CD4-positive, alpha-beta T cell (primary cell): Measurements from ENCODE around the gene GOLPH3. TPM values are rescaled to one million over a fixed set of nuclear protein-coding genes. Genes with fewer than 3 reads are reported as not detected.
"Not testable (repeated sequence)": the region's sequence is repeated elsewhere in the genome, so short reads cannot be mapped to it uniquely, and the experiment has no call there.

ENCODE experiments used
- ATAC-seq: fragments of 200-7000 bp; cut with Tn5 transposase; one replicate; pipeline ENCODE4 v1.10.0; 2022; ENCODE audit warnings: mild to moderate bottlenecking; ENCODE audit not compliant: poor library complexity
- CTCF ChIA-PET: fragments of 350-600 bp; sonication (Branson Sonifier 250); formaldehyde crosslinking; loops from one replicate; lab custom pipeline; 2021; ENCODE audit warnings: antibody characterized with exemption, inconsistent platforms; lab: Charles Lee
- POLR2A ChIA-PET: fragments of 350-600 bp; sonication (Branson Sonifier 250); formaldehyde crosslinking; loops from one replicate; lab custom pipeline; 2021; ENCODE audit warnings: antibody characterized with exemption, inconsistent platforms; lab: Charles Lee
- DNase-seq, 14 experiments: peaks; one replicate each; pipeline ENCODE4 v3.0.0-alpha.2; 2013 to 2020; ENCODE audit warnings: mixed read lengths in 2 of 14
- H3K27ac ChIP-seq, 2 donors: one replicate each; pipeline versions ENCODE4 v1.5.1 to v1.7.0; 2013; ENCODE audit warnings: low read length in 2 of 2, low read depth in 1 of 2, mild to moderate bottlenecking in 1 of 2
- H3K27me3 ChIP-seq, 2 experiments: 1 replicate in 1 of 2; 2 replicates in 1 of 2; pipeline versions ENCODE4 v1.6.1 to v1.7.0; 2013; ENCODE audit warnings: low read length in 2 of 2, control low read depth in 1 of 2, mild to moderate bottlenecking in 1 of 2, moderate library complexity in 1 of 2; ENCODE audit not compliant: insufficient read depth in 2 of 2, control insufficient read depth in 1 of 2
- H3K36me3 ChIP-seq: one replicate; pipeline ENCODE4 v1.6.1; 2013; ENCODE audit warnings: low read length, control low read depth; ENCODE audit not compliant: insufficient read depth
- H3K4me1 ChIP-seq: one replicate; pipeline ENCODE4 v1.6.1; 2013; ENCODE audit warnings: low read length, control low read depth; ENCODE audit not compliant: insufficient read depth
- H3K4me3 ChIP-seq: one replicate; pipeline ENCODE4 v1.5.1; 2013; ENCODE audit warnings: mild to moderate bottlenecking, low read length, moderate library complexity
- H3K9me3 ChIP-seq, 2 experiments: 1 replicate in 1 of 2; 2 replicates in 1 of 2; pipeline versions ENCODE4 v1.6.1 to v1.7.0; 2013; ENCODE audit warnings: low read length in 2 of 2, mild to moderate bottlenecking in 2 of 2, control low read depth in 1 of 2, moderate library complexity in 1 of 2; ENCODE audit not compliant: control insufficient read depth in 1 of 2, insufficient read depth in 1 of 2
- H3K27ac Mint-ChIP-seq: one replicate; pipeline ENCODE4 v1.8.0; 2020; ENCODE audit warnings: mixed read lengths
- H3K27me3 Mint-ChIP-seq: one replicate; pipeline ENCODE4 v1.8.0; 2021; ENCODE audit warnings: mixed read lengths
- H3K36me3 Mint-ChIP-seq: one replicate; pipeline ENCODE4 v1.8.0; 2021; ENCODE audit warnings: low read depth, mixed read lengths
- H3K4me1 Mint-ChIP-seq: one replicate; pipeline ENCODE4 v1.8.0; 2021; ENCODE audit warnings: low read depth, mixed read lengths
- H3K4me3 Mint-ChIP-seq: one replicate; pipeline ENCODE4 v1.8.0; 2020; ENCODE audit warnings: mild to moderate bottlenecking, mixed read lengths
- H3K9me3 Mint-ChIP-seq: one replicate; pipeline ENCODE4 v1.8.0; 2020; ENCODE audit warnings: mixed read lengths
- CTCF ChIP-seq: fragments of 200-600 bp; IDR thresholded peaks from one replicate; pipeline ENCODE4 v1.8.0; 2022; ENCODE audit warnings: antibody characterized with exemption, mild to moderate bottlenecking
- intact Hi-C, 2 experiments: fragments of 100-400 bp; cut with DNase I in 1 of 2; cut with micrococcal nuclease in 1 of 2; formaldehyde crosslinking; loops; one replicate each; pipeline versions ENCODE4 v1.15.1 to v1.9.0; 2023 to 2025; cut with DNase I, micrococcal nuclease
- total RNA-seq, 174 experiments: library from RNA in 2 of 174; stranded (reverse) in 2 of 174; gene quantifications; one replicate each; pipeline ENCODE4 v1.2.3 and lab custom pipeline; 2021 to 2026

Gene GOLPH3
- total RNA-seq, 2 experiments from 2014 or later = 52.0 to 55.4 TPM

GRCh38 chr5:32126691-32127090, 47.4 kb downstream of the GOLPH3 start:
- DNase-seq (no peak), ATAC-seq (no peak)
- Histone ChIP-seq H3K27me3 (no peaks in the 10 kb centered on the region), H3K9me3 (no peaks in the 10 kb centered on the region), H3K27ac (no peak overlapping the region), H3K36me3 (peaks cover 43% of the 10 kb centered on the region), H3K4me3 (no peak overlapping the region), H3K4me1 (no peaks in the 10 kb centered on the region)
- H3K4me3 Mint-ChIP-seq = no peak overlapping the region
- H3K27me3 Mint-ChIP-seq = no peaks in the 10 kb centered on the region
- POLR2A ChIA-PET = no interaction called here
- CTCF ChIA-PET = no interaction called here
- peaks cover 59% of the 10 kb centered on the region for H3K4me1 Mint-ChIP-seq
- H3K27ac Mint-ChIP-seq = no peak overlapping the region
- H3K9me3 Mint-ChIP-seq = no peaks in the 10 kb centered on the region
- no peak for TF ChIP-seq CTCF
- intact Hi-C loops = no loop called here
- H3K36me3 Mint-ChIP-seq = peaks cover 93% of the 10 kb centered on the region

DNA sequence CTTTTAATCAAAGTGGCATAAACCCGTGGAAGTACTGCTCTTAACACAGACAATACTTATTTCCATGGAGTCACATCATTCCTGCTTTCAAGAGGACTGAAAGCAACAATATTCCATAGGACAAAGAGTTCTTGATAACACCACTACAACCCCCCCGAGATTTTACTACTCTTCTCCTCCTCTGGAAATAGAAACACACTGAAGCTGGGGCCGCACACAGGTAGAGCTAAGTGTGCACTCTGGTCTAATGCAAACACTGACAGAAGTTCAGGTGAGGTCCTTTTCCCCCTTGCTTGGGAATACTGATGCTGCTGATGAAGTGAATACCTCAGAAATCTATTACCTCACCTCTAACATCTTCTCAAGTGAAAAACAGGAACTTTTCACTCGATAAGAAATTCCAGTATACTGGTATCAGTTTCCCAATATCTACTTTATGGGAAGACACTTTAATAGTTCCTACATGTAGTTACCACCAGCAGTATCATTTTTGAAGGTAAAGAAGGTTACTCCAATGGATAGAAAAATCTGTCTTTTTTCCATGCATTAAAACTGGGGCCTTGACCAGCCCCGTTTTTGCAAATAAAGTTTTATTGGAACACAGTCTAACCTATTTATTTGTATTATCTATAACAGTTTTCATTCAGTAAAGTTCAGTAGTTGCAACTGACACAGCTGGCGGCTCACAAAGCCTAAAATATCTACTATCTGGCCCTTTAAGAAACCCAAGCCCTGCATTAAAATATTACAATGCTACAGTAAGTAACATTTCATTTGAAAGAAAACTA, 50.0 kb downstream of the GOLPH3 start:
- H3K4me1 Mint-ChIP-seq = peaks cover 41% of the 10 kb centered on the region
- intact Hi-C loops = no loop called here
- no peak for TF ChIP-seq CTCF
- no peak for DNase-seq
- H3K27ac Mint-ChIP-seq = peak overlapping the region; percentile 55
- H3K27ac ChIP-seq = no peak overlapping the region
- ChIA-PET CTCF (no interaction called here), POLR2A (interaction anchor here (0.8 kb wide), 1 partner anchor 50 kb away, joined by 3 read pairs; the partner anchor contains the start of gene GOLPH3)
- no peaks in the 10 kb centered on the region for H3K4me1 ChIP-seq
- no peaks in the 10 kb centered on the region for H3K9me3 Mint-ChIP-seq
- ATAC-seq = no peak
- H3K4me3 Mint-ChIP-seq = no peak overlapping the region
- no peaks in the 10 kb centered on the region for H3K9me3 ChIP-seq
- no peaks in the 10 kb centered on the region for H3K27me3 ChIP-seq
- peaks cover 62% of the 10 kb centered on the region for H3K36me3 ChIP-seq
- H3K4me3 ChIP-seq = no peak overlapping the region
- no peaks in the 10 kb centered on the region for H3K27me3 Mint-ChIP-seq
- peaks cover 91% of the 10 kb centered on the region for H3K36me3 Mint-ChIP-seq

DNA sequence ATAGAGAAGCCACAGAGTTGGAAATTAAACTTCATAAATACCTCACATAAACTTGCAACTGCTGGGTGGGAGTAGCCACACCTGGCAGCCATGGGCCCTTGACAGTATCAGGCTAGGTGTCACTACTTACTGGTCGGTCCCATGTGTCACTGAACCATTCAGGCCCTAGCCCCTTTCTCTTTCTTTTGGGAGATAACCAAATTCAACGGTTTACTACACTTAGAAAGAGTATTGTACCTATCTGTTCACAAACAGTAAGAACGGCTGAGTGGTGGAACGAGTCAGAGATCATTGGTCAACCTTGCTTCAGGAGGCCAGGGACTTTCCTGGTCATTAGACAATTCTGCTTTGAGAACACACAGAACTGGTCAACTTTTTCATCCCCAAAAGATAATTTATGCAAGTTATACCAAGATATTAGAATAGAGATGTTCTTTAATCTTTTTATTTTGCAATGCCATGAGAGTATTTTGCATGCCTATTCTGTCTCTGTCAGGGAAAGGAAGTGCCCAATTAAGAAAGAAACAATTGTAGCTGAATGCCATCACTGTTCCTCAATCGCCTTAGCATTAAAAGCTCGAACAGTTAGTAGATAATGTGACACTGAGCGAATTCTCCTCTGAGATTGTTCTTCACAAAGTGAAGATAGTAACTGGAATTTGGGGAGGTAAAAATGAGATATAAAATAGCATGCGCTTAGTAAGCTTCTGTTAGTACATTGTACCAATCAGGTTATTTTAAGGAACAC, 50.9 kb downstream of the GOLPH3 start:
- H3K4me1 ChIP-seq = no peaks in the 10 kb centered on the region
- no peaks in the 10 kb centered on the region for H3K9me3 ChIP-seq
- peaks cover 85% of the 10 kb centered on the region for H3K36me3 Mint-ChIP-seq
- H3K9me3 Mint-ChIP-seq = no peaks in the 10 kb centered on the region
- DNase-seq = no peak
- H3K4me3 ChIP-seq = no peak overlapping the region
- TF ChIP-seq CTCF = no peak
- intact Hi-C loops = no loop called here
- H3K27me3 Mint-ChIP-seq = no peaks in the 10 kb centered on the region
- H3K4me1 Mint-ChIP-seq = peaks cover 34% of the 10 kb centered on the region
- H3K36me3 ChIP-seq = peaks cover 59% of the 10 kb centered on the region
- ATAC-seq = no peak
- H3K27ac Mint-ChIP-seq = peak overlapping the region; percentile 55
- ChIA-PET CTCF (no interaction called here), POLR2A (interaction anchor here (0.8 kb wide), 1 partner anchor 51 kb away, joined by 3 read pairs; the partner anchor contains the start of gene GOLPH3)
- no peak overlapping the region for H3K4me3 Mint-ChIP-seq
- H3K27me3 ChIP-seq = no peaks in the 10 kb centered on the region
- no peak overlapping the region for H3K27ac ChIP-seq

DNA sequence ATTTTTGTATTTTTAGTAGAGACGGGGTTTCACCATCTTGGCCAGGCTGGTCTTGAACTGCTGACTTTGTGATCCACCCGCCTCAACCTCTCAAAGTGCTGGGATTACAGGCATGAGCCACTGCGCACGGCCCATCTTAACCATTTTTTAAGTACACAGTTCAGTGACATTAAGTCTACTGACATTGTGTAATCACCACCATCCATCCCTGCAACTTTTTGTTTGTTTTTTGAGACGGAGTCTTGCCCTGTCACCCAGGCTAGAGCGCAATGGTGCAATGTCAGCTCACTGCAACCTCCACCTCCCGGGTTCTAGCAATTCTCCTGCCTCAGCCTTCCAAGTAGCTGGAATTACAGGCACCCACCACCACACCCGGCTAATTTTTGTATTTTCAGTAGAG, 55.2 kb downstream of the GOLPH3 start:
- H3K36me3 Mint-ChIP-seq = peaks cover 77% of the 10 kb centered on the region
- not testable (repeated sequence) for H3K27ac Mint-ChIP-seq

More for the DNA sequence above, 55.2 kb downstream of the GOLPH3 start:
- H3K27me3 Mint-ChIP-seq, H3K4me3 ChIP-seq, DNase-seq, intact Hi-C loops, ATAC-seq, H3K9me3 Mint-ChIP-seq, H3K9me3 ChIP-seq, H3K4me1 ChIP-seq, H3K4me3 Mint-ChIP-seq, H3K27ac ChIP-seq, H3K27me3 ChIP-seq, POLR2A ChIA-PET, CTCF ChIA-PET: not testable (repeated sequence)
- H3K36me3 ChIP-seq = peaks cover 47% of the 10 kb centered on the region
- H3K4me1 Mint-ChIP-seq = peaks cover 28% of the 10 kb centered on the region
